Liver (tissue), 3 donors: ENCODE measurements around the gene IGDCC3.

Experiments
- GABPA ChIP-seq, 2 donors: IDR thresholded peaks in 1 of 2; conservative IDR thresholded peaks in 1 of 2; 2 replicates each; pipeline ENCODE4 v1.6.1; 2016; ENCODE audit warnings: antibody characterized with exemption in 2 of 2, mild to moderate bottlenecking in 1 of 2, moderate library complexity in 1 of 2
- HNF4A ChIP-seq, 2 donors: conservative IDR thresholded peaks; 2 replicates each; pipeline ENCODE4 v1.6.1; 2016; ENCODE audit warnings: antibody characterized with exemption in 2 of 2, mild to moderate bottlenecking in 2 of 2
- HNF4G ChIP-seq: IDR thresholded peaks from 2 replicates; pipeline ENCODE4 v1.6.1; 2016; ENCODE audit warnings: antibody characterized with exemption
- JUND ChIP-seq, 2 donors: IDR thresholded peaks; 2 replicates each; pipeline ENCODE4 v1.6.1; 2016; ENCODE audit warnings: antibody characterized with exemption in 2 of 2
- RAD21 ChIP-seq, 2 donors: IDR thresholded peaks; 2 replicates each; pipeline ENCODE4 v1.6.1; 2016; ENCODE audit warnings: antibody characterized with exemption in 2 of 2, mild to moderate bottlenecking in 2 of 2
- RXRA ChIP-seq, 2 donors: IDR thresholded peaks; 2 replicates each; pipeline ENCODE4 v1.6.1; 2017 to 2018; ENCODE audit warnings: antibody characterized with exemption in 2 of 2, mild to moderate bottlenecking in 1 of 2
- SP1 ChIP-seq: IDR thresholded peaks from 2 replicates; pipeline ENCODE4 v1.6.1; 2018; ENCODE audit warnings: antibody characterized with exemption, mild to moderate bottlenecking
- TAF1 ChIP-seq: conservative IDR thresholded peaks from 2 replicates; pipeline ENCODE4 v1.6.1; 2016; ENCODE audit warnings: antibody characterized with exemption, mild to moderate bottlenecking
- YY1 ChIP-seq: IDR thresholded peaks from 2 replicates; pipeline ENCODE4 v1.6.1; 2016; ENCODE audit warnings: antibody characterized with exemption, mild to moderate bottlenecking
- TF ChIP-seq, protein P1 (sequence below): fragments of 150-350 bp; IDR thresholded peaks from 2 replicates; pipeline ENCODE4 v1.5.1; 2017; ENCODE audit warnings: improper control_type of control experiment, low read depth, low read length; ENCODE audit not compliant: missing input control
- TF ChIP-seq, protein P2 (sequence below): IDR thresholded peaks from 2 replicates; pipeline ENCODE4 v1.6.1; 2016; ENCODE audit warnings: antibody characterized with exemption
- TF ChIP-seq, protein P3 (sequence below): IDR thresholded peaks from 2 replicates; pipeline ENCODE4 v1.6.1; 2016; ENCODE audit warnings: antibody characterized with exemption
- TF ChIP-seq, protein P4 (sequence below): IDR thresholded peaks from 2 replicates; pipeline ENCODE4 v1.6.1; 2016; ENCODE audit warnings: antibody characterized with exemption, mild to moderate bottlenecking
- TF ChIP-seq, protein P5 (sequence below): IDR thresholded peaks from 2 replicates; pipeline ENCODE4 v1.6.1; 2016; ENCODE audit warnings: antibody characterized with exemption
- donor health status: healthy.
- donor health status: healthy.

DNA sequence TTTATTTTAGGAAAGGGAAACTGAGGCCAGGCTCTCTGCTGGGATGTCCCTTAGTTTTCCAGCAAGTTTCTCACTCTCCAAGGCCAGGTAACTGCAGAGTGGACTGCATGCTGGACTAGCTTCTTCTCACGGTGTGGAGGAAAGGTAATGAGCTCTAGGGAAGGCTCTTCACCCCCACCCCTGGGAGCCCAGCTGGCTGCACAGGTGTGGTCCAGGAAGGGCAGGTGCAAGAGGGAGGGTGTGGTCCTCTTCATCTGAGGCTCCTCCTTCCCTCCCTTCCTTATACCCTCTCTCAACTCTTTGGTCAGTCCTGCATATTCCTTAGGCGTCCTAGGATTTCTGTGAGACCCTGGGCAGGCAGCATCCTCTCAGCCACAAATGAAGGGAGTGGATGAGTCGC is 39.4 kb downstream of the IGDCC3 start:
- TF ChIP-seq, protein P1, sequence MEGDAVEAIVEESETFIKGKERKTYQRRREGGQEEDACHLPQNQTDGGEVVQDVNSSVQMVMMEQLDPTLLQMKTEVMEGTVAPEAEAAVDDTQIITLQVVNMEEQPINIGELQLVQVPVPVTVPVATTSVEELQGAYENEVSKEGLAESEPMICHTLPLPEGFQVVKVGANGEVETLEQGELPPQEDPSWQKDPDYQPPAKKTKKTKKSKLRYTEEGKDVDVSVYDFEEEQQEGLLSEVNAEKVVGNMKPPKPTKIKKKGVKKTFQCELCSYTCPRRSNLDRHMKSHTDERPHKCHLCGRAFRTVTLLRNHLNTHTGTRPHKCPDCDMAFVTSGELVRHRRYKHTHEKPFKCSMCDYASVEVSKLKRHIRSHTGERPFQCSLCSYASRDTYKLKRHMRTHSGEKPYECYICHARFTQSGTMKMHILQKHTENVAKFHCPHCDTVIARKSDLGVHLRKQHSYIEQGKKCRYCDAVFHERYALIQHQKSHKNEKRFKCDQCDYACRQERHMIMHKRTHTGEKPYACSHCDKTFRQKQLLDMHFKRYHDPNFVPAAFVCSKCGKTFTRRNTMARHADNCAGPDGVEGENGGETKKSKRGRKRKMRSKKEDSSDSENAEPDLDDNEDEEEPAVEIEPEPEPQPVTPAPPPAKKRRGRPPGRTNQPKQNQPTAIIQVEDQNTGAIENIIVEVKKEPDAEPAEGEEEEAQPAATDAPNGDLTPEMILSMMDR: no peak
- TF ChIP-seq RAD21 (IDR thresholded peaks at IDR 0.05): no peak
- no peak for TF ChIP-seq YY1
- TF ChIP-seq, protein P2, sequence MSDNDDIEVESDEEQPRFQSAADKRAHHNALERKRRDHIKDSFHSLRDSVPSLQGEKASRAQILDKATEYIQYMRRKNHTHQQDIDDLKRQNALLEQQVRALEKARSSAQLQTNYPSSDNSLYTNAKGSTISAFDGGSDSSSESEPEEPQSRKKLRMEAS: no peak
- TF ChIP-seq, protein P3, sequence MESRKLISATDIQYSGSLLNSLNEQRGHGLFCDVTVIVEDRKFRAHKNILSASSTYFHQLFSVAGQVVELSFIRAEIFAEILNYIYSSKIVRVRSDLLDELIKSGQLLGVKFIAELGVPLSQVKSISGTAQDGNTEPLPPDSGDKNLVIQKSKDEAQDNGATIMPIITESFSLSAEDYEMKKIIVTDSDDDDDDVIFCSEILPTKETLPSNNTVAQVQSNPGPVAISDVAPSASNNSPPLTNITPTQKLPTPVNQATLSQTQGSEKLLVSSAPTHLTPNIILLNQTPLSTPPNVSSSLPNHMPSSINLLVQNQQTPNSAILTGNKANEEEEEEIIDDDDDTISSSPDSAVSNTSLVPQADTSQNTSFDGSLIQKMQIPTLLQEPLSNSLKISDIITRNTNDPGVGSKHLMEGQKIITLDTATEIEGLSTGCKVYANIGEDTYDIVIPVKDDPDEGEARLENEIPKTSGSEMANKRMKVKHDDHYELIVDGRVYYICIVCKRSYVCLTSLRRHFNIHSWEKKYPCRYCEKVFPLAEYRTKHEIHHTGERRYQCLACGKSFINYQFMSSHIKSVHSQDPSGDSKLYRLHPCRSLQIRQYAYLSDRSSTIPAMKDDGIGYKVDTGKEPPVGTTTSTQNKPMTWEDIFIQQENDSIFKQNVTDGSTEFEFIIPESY: no peak
- no peak for TF ChIP-seq TAF1
- TF ChIP-seq HNF4A (conservative IDR thresholded peaks at IDR 0.05): no peak
- TF ChIP-seq, protein P4, sequence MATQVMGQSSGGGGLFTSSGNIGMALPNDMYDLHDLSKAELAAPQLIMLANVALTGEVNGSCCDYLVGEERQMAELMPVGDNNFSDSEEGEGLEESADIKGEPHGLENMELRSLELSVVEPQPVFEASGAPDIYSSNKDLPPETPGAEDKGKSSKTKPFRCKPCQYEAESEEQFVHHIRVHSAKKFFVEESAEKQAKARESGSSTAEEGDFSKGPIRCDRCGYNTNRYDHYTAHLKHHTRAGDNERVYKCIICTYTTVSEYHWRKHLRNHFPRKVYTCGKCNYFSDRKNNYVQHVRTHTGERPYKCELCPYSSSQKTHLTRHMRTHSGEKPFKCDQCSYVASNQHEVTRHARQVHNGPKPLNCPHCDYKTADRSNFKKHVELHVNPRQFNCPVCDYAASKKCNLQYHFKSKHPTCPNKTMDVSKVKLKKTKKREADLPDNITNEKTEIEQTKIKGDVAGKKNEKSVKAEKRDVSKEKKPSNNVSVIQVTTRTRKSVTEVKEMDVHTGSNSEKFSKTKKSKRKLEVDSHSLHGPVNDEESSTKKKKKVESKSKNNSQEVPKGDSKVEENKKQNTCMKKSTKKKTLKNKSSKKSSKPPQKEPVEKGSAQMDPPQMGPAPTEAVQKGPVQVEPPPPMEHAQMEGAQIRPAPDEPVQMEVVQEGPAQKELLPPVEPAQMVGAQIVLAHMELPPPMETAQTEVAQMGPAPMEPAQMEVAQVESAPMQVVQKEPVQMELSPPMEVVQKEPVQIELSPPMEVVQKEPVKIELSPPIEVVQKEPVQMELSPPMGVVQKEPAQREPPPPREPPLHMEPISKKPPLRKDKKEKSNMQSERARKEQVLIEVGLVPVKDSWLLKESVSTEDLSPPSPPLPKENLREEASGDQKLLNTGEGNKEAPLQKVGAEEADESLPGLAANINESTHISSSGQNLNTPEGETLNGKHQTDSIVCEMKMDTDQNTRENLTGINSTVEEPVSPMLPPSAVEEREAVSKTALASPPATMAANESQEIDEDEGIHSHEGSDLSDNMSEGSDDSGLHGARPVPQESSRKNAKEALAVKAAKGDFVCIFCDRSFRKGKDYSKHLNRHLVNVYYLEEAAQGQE: no peak
- TF ChIP-seq GABPA (IDR thresholded peaks at IDR 0.05 in 1 of 2, conservative IDR thresholded peaks at IDR 0.05 in 1 of 2): no peak
- no peak for TF ChIP-seq SP1
- TF ChIP-seq JUND (IDR thresholded peaks at IDR 0.05): no peak
- TF ChIP-seq HNF4G: no peak
- TF ChIP-seq, protein P5, sequence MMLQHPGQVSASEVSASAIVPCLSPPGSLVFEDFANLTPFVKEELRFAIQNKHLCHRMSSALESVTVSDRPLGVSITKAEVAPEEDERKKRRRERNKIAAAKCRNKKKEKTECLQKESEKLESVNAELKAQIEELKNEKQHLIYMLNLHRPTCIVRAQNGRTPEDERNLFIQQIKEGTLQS: no peak
- TF ChIP-seq RXRA (IDR thresholded peaks at IDR 0.05): no peak
